ENCODE measurements around the gene RTTN.
"Not testable (repeated sequence)": the region's sequence is repeated elsewhere in the genome, so short reads cannot be mapped to it uniquely, and the experiment has no call there.

RTTN gene

DNA sequence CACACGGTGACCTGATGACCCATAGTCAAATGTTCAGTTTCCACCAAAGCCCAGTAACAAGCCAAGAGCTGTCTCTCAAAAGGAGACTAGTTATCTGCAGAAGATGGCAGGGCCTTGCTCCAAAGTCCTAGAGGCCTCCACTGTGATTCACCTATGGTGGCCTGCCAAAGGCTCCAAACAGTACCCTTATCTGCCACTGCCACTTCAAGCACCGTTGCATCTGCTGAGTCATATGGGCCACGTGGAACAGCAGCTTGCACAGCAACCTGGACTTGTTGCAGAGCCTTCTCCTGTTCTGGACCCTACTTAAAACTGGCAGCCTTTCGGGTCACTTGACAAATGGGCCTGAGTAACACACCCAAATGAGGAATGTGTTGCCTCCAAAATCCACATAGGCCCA, 230.2 kb downstream of the RTTN start:
- not testable (repeated sequence) for DNase-seq

GRCh38 chr18:69974365-69974764, 231.1 kb downstream of the RTTN start:
- no peak for DNase-seq

- no peak for DNase-seq
Measured at GRCh38 chr18:69969491-69969890, 236.0 kb downstream of the RTTN start.

DNA sequence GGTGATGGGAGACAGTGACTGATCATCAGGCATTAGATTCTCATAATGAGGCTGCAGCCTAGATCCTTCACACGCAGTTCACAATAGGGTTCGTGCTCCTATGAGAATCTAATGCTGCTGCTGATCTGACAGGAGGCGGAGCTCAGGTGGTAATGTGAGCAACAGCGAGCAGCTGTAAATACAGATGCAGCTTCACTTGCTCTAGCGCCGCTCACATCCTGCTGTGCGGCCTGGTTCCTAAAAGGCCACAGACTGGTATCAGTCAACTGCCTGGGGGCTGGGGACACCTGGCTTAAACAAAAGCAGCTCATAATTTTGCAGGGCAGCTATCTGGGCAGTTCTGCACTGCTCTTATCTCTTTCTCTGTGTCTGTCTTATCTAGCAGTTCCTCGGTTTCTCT, 237.4 kb downstream of the RTTN start:
- DNase-seq, result peak in 1 of 5 donors; percentile 71

GRCh38 chr18:69963196-69963595, 242.3 kb downstream of the RTTN start:
- no peak for DNase-seq

GRCh38 chr18:69961718-69962117, 243.8 kb downstream of the RTTN start:
- no peak for DNase-seq

DNA sequence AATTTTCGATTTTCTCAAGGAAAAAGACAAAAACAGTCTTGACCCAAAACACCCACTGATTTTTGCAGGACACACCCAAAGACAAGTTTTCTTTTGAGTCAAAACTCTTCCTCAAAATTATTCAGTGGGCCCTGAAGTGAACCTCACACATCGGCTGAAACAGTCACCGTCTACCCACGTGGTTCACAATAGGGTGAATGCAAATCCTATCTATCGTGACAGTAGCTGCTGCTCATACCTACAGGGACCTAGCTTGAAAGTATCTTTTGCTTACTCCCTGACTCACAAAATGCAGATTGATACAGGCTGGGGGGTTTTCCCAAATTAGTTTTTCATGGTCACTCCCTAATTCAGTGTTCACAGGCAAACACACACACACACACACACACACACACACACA, 247.1 kb downstream of the RTTN start:
- DNase-seq, result peak in 1 of 5 donors; percentile 72

GRCh38 chr18:69957747-69958146, 247.7 kb downstream of the RTTN start:
- no peak for DNase-seq

DNA sequence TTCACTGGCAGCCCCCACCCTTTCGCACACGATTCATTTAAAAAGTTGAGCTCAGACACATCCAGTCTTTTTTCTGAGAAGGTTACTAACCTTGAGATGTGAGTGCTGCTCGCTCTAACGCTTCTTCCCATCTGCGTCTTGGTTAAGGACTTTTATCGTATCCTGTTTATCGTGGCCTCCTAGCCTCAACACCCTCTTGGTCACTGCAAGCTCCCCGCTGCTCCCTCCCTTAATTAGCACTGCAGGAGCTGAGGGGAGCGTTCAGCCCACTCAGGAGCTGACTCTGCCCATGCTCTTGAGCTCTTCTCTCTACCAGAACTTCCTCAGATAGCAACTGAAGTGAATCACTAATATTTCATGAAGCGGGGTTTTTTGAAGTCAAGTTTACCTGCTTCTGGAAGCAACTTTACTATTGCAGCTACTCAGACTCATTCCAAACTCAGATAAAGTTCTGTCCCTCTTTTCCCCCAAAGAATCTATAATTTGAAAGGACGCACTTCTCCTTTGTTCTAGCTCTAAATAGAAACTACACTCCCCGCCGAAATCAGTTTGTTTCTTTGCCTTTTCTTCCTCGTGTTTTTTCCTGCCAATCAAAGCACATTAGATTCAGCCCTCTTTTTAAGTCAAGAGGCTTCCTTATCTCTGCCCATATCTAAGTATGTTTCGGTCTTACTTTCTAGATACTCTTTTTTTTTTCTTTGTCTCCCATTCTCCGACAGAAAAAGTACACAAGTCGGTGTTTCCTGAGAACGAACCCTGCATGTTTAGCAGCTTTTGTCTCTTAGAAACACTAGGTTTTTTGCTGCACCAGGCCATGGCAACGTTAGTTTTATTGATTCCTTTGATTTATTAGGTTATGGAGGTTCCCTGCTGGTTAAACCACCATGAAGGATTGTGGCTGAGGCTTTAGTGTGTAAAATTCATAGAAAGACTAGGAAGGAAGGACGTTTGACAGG, 248.5 kb downstream of the RTTN start:
- peak in 1 of 5 donors; percentile 66 for DNase-seq

DNA sequence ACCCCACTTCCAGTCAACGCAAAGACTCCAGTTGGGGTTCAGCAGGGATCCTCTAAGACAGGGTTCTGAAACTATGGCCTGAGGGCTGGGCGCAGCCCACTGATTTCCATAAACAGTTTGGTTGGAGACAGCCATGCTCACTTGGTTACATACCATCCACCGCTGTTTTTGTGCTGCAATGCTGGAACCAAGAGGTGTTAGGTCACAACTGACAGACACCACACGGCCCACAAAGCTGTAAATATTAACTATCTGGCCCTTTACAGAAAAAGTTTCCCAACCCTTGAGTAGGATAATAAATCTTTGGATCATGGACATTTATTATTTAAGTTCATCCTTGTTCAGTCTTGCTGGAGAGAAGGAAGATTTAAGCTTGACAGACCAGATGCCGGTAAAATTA, 249.4 kb downstream of the RTTN start:
- no peak for DNase-seq

- no peak for DNase-seq
Measured at GRCh38 chr18:69954719-69955480, 250.6 kb downstream of the RTTN start.

DNA sequence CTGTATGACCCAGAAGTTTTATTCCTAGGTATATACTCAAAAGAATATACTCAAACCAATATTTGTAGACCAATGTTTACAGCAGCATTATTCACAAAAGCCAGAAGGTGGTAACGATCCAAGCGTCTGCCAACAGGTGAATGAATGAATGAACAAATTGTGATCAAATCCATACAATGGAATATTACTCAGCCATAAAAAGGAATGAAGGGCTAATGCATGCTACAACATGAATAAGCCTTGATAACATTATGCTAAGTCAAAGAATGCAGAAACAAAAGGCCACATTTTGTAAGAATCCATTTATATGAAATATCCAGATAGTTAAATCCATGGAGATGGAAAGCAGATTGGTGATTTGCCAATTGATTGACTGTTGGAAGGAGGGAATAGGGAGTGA, 252.3 kb downstream of the RTTN start:
- no peak for DNase-seq
